GM19324 (cell line): ENCODE data around the gene MRNIP.
"Not testable (repeated sequence)": the region's sequence is repeated elsewhere in the genome, so short reads cannot be mapped to it uniquely, and the experiment has no call there.

Experiments
- ATAC-seq: cut with Tn5 transposase; IDR thresholded peaks from one replicate; pipeline ENCODE4 v1.9.1; 2021; ENCODE audit warnings: mild to moderate bottlenecking, moderate library complexity; ENCODE audit not compliant: unreplicated experiment, low FRiP score

Gene MRNIP

DNA sequence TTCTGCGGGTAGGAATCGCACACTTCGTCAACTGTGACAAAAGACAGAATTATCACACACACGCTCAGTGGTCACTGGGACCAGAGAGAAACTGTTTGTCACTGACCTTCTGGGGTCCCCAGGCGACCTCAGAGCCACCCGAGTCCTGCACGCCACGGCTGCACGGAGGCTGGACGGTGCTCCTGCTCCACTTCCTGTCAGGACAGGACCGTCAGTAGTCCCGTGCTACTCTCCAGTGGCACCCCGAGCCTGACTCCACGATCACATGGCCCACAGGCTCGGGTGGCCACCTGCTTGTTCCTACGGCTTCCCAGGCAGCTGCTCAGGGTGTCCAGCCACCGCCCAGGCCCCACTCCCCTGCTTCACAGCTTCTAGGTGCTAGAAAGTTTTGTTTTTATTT, 17.9 kb downstream of the MRNIP start:
- no peak for ATAC-seq

DNA sequence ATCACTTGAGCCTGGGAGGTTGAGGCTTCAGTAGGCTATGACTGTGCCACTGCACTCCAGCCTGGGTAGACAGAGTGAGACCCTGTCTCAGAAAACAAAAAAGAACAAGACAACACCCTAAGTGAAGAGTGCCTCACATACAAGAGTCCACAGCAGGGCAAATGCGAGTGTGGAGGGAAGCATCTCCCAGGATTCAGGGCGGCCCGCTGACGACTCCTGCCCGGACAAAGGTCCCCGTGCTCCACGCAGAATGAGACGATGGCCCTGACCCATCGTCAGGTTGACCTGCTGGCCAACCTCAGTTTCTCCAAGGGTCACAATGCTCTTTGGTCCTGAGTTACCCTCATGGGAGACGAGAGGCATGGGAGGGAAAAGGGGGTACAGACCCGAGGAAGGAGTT, 18.3 kb downstream of the MRNIP start:
- ATAC-seq: no peak

DNA sequence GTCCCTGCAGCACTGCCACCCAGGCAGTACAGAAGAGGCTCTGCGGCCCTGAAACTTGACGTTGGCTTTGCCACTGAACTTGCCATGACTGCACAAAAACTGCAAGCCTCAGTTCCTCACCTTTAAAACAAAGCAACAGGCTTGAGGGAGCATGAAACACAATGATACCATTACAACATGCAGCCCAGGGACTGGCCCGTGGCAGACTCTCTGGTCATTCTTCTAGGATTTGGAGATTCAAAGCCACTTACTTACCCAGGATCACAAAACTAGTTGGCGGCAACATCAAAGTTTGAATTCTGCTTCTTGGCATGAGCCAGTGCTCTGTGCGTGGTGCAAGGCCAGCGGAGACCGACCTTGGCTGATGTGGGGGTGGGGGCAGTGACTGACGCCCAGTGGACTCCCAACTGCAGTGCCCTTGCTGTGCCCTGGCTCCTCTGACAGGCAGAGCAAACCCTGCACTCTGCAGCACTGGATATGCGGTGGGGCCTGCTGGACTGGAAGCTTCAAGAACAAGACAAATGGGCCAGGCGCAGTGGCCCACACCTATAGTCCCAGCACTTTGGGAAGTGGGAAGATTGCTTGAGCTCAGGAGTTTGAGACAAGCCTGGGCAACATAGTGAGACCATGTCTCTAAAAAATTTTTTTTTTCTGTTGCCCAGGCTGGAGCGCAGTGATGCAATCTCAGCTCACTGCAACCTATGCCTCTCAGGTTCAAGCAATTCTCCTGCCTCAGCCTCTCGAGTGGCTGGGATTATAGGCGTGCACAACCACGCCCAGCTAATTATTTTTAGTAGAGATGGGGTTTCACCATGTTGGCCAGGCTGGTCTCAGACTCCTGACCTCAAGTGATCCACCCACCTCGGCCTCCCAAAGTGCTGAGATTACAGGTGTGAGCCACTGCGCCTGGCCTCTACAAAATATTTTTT, 19.0 kb downstream of the MRNIP start:
- ATAC-seq: no peak

DNA sequence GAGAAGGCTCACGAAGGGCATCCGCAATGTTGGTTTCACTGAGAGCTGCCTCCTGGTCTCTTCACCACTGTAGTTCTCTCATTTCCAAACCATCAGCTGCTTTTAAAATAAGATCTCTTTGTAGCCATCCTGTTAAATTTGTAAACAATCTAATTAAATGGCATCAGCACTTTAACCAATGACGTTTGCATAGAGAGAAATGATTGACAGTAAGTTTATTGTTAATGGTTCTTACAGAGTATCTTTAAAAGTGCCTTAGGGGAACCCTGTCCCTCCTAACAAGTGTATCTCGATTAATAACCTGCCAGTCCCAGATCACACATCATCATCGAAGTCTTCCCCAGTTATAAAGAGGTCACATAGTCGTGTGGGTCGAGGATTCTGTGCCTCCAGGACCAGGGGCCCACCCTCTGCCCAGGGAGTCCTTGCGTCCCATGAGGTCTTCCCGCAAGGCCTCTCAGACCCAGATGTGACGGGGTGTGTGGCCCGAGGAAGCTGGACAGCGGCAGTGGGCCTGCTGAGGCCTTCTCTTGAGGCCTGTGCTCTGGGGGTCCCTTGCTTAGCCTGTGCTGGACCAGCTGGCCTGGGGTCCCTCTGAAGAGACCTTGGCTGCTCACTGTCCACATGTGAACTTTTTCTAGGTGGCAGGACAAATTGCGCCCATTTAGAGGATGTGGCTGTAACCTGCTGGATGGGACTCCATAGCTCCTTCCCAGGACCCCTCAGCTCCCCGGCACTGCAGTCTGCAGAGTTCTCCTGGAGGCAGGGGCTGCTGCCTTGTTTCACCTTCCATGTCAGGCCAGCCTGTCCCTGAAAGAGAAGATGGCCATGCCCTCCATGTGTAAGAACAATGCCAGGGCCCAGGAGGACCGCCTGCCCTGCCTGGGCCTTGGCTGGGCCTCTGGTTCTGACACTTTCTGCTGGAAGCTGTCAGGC, 21.3 kb downstream of the MRNIP start:
- ATAC-seq: no peak

DNA sequence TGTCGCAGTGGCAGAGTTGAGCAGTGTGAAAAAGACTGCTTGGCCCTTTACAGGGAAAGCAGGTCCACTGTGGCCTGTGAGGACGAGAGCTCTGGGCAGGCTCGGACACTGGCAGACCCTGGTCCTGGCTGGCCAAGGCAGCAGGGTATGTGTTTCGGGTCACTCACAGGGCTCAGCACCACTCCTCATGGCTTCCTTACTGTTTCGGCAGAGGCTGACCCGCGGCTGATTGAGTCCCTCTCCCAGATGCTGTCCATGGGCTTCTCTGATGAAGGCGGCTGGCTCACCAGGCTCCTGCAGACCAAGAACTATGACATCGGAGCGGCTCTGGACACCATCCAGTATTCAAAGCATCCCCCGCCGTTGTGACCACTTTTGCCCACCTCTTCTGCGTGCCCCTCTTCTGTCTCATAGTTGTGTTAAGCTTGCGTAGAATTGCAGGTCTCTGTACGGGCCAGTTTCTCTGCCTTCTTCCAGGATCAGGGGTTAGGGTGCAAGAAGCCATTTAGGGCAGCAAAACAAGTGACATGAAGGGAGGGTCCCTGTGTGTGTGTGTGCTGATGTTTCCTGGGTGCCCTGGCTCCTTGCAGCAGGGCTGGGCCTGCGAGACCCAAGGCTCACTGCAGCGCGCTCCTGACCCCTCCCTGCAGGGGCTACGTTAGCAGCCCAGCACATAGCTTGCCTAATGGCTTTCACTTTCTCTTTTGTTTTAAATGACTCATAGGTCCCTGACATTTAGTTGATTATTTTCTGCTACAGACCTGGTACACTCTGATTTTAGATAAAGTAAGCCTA, 22.2 kb downstream of the MRNIP start:
- no peak for ATAC-seq

DNA sequence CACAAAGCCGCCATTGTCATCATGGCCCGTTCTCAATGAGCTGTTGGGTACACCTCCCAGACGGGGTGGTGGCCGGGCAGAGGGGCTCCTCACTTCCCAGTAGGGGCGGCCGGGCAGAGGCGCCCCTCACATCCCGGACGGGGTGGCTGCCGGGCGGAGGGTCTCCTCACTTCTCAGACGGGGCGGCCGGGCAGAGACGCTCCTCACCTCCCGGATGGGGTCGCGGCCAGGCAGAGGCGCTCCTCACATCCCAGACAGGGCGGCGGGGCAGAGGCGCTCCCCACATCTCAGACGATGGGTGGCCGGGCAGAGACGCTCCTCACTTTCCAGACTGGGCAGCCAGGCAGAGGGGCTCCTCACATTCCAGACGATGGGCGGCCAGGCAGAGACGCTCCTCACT, 23.7 kb downstream of the MRNIP start:
- ATAC-seq: not testable (repeated sequence)

DNA sequence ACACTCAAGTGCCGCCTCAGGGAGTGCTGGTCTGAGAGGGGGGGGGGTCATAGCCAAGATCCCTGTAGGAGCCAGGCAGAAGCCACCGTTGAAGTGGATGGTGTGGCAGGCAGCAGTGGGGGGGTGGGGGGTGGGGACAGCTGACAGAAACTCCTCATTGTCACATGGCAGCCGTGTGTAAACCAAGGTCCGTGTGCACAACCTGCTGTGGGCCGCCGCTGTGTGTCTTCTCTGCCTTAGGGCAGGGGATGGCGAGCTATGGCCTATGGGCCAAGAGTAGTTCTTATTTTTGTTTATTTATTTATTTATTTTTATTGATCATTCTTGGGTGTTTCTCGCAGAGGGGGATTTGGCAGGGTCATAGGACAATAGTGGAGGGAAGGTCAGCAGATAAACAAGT, 24.5 kb downstream of the MRNIP start:
- ATAC-seq: no peak

DNA sequence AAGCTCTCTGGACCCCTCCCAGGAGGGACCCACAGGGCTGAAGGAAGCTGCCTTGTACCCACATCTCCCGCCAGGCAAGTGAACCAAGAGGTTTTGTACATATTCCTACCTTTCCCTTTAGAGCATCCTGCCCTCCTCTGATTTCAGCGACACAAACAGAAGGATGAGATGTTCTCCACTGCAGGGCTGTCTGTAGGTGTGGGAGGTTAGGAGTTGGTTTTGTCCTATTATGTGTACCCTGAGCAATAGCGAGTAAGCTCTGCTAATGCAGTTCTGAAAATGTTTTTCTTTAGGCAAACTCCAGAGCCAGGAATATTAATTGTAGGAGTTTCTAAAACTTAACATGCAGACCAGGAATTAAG, 24.9 kb downstream of the MRNIP start:
- ATAC-seq: no peak

DNA sequence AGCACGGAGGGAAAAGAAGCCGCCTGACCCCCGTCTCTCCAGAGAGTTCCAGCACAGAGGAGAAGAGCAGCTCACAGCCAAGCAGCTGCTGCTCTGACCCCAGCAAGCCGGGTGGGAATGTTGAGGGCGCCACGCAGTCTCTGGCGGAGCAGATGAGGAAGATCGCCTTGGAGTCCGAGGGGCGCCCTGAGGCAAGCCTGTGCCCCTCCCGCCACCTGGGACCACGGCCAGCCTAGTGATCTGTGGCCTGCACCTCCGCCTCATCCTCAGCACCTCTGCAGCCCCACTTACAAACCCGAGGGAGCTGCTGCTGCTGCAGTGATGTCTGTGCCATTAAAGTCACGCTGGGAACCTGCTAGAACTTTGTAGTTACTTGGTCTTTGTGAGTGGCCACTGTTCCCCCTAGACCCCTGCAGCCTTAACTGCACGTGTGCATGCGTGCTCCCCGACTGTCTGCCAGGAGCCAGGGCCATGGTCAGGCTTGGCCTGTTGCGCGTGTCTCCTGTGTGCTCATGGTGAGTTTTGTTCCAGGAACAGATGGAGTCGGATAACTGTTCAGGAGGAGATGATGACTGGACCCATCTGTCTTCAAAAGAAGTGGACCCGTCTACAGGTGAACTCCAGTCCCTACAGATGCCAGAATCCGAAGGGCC, 25.4 kb downstream of the MRNIP start:
- no peak for ATAC-seq

DNA sequence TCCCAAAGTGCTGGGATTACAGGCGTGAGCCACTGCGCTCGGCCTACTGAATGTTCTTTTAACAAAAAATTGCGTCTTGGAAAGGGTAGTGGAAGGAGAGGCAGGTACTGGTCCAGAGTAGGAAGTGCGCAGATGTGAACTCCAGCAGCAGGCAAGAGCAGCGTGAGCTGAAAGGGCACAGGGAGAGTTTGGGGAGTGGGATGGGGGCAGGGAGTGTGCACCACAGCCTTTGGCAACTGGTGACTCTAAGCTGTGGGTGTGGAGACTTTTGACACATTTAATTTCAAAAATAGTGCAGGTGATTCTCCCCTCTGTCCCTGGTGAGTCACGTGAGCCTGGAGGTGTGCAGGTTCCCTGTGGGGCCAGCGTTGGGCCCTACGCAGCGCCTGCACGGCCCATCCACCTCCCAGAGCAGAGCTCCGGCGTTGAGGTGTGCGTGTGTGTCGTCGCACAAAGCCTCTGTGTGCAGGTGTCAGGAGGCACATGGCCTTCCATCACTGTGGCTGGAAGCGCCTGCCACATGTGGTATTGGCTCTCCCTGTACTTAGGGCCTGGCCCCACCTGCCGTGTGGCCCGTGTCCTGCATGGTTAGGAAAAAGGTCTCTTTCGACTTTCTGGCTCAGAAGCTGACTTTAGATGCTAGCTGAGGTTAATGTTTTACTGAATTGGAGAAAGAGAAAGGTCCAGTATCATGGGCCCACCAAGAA, 26.4 kb downstream of the MRNIP start:
- ATAC-seq: no peak

DNA sequence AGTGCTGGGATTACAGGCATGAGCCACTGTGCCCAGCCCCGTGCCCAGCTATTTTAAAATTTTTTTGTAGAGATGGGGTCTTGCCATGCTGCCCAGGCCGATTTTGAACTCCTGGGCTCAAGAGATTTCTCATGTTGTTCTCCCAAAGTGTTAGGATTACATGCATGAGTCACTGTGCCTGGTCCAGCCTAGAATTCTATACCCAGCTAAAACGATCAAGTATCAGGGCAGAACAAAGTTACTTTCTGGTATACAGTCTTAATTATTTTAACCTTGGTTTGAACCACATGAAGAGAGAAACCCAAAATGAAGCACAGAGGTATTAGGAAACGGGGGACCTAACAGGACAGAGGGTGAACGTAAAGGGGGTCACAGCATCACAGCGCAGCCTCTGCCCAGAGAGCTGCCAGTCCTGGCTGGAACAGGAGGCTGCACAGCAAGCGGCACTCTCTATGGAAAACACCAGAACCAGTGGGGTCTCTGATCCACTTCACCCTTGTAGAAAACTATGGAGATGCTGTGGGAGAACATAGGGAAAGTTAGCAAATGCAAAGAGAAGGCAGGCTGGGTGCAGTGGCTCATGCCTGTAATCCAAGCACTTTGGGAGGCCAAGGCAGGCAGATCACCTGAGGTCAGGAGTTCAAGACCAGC, 27.7 kb downstream of the MRNIP start:
- no peak for ATAC-seq

DNA sequence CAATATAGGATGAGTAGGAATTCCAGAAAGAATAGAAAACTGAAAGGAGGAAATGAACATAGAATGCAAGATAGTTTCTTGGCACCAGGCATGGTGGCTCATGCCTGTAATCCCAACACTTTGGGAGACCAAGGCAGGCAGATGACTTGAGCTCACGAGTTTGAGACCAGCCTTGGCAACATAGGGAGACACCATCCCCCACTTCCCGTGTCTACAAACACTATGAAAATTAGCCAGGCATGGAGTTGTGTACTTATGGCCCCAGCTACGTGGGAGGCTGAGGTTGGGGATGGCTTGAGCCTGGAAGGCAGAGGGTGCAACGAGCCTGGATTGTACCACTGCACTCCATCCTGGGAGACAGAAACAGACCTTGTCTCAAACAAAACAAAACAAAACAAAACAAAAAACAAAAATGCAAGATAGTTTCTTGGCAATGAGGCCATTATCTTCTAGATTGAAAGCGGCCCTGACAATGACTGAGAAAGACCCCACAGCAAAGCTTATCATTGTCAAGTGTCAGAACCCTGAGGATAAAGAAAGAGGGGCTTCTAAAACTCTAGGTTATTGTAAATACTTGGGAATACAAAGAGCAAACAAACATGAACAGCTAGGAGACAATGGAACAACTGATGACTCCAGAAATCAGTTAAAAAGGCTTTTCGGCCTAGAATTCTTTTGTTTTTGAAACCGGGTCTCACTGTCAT, 28.7 kb downstream of the MRNIP start:
- no peak for ATAC-seq

DNA sequence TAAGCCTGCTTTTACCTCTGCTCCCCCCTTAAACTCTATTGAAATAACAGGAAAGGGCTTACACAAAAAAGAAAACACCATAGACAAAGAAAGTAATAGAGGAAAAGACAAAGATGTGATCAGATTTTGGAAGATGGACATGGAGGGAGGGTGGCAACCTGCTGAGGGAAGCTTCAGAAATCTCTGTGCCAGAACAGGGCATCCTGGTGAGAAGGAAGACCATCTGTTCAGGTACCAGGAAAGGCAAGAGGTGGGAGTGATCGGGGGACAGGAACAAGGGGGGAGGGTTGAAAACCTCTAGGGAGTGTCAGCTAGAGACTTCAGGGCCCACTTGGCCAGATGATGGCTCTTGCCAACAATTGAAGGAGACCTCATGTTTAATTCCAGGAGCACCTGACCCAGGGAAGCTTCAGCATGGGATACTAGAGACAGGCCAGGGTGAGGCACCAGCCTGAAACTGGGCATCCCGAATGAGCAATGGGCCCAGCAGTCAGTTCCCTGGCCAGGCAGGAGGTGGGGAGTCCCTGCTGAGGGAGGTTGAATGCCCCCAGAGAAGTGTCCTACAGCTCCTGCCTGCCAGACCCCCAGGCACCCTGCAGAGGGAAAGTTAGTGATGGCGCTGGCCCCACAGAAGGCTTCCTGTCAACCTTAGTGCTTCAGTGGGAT, 29.7 kb downstream of the MRNIP start:
- ATAC-seq: no peak

DNA sequence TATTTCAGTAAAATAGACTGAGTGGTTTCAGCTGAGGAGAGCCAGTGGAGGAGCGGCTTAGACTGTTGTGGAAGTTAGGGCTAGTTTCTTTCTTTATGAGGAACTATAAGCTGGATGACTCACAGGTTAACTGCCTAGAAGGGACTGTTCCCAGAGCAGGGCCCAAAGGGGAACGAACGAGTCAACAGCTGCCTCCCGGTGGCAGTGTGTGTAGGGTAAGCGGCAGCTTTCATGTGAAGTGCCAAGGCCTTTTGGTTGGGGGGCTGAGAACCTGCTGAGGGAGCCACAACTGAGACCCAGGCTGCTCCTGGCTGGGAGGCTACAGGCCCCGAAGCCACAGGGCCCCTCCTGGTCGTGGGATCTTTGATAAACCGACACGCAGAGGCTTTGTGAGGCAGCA, 30.9 kb downstream of the MRNIP start:
- no peak for ATAC-seq

DNA sequence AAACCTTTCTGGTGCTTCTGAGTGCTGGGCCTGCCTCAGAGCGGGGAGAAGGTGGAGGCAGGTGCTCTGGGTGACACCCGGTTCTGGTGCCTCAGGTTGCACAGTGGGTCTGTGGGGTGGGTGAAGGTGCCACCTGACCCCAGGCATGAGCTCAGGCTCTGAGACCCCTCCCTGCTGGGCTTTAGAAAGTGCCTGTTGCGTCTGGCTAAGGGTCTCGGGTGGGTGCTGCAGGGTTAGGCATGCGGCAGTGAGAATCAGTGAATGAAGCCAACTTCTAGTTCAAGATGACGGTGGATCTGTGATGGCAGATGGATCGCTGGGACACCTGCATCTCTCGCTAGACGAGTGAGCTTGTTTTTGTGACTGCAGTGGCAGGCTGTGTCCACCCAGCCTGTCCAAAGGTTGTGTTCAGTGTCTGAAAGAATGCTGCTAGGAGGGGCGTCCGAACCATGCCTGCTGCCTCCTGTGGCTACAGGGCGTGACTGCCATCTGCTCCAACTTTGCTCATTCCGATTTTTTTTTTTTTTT, 32.9 kb downstream of the MRNIP start:
- no peak for ATAC-seq

DNA sequence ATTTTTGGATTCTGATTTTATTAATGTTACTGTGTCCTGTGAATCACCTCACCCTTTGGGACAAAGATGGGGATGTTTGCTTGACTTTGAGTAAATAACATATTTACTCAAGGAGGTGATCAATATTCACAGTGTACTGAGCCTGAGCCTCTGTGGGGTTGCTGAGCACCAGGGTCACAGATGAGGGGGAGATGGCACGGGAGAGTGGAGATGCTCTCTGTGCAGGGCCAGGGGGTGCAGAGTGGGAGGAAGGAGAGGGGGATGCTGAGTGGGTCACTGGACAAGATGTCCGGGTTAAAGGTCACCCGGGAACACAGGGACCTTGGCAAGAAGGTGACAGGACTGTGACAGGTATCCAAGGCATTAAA, 33.9 kb downstream of the MRNIP start:
- no peak for ATAC-seq

DNA sequence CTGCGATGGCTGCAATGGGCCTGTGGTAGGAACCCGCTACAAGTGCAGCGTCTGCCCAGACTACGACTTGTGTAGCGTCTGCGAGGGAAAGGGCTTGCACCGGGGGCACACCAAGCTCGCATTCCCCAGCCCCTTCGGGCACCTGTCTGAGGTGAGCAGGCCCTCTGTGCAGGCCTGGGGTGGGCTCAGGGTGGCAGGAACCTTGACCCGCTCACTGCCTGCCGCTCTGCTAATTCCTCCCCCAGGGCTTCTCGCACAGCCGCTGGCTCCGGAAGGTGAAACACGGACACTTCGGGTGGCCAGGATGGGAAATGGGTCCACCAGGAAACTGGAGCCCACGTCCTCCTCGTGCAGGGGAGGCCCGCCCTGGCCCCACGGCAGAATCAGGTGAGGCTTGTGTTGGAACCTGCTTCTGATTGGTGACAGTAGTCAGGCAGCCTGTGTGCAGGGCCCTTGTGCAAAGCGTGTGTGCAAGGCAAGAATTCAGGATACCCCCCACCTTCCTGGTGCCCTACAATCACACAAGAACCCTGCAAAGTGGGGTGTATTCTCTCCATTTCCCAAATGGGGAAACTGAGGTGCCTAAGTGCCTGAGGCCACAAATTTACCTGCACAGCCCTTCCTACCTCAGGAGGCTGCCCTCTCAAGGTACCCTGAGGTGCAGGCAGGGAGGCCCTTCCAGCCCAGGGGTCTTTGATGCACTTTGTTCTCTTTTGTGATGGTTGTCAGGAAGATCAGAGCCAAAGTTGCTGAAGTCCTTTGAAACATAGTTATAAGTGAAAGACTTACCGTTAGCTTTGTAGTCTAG, 34.5 kb downstream of the MRNIP start:
- ATAC-seq: no peak
